ES-I3 (cell line): ENCODE measurements around the gene DYNC2I2.

Experiments
- H3K36me3 ChIP-seq: 2 replicates; pipeline ENCODE4 v1.6.1; 2013; ENCODE audit warnings: mild to moderate bottlenecking, low read length, control low read depth, moderate library complexity; ENCODE audit not compliant: insufficient read depth
- H3K4me1 ChIP-seq: 2 replicates; pipeline ENCODE4 v1.6.1; 2013; ENCODE audit warnings: mild to moderate bottlenecking, control low read depth, low read length; ENCODE audit not compliant: insufficient read depth
- H3K9ac ChIP-seq: 2 replicates; pipeline ENCODE4 v1.6.1; 2013; ENCODE audit warnings: low read depth, mild to moderate bottlenecking, low read length, moderate library complexity
- H3K9me3 ChIP-seq: 2 replicates; pipeline ENCODE4 v1.6.1; 2013; ENCODE audit warnings: mild to moderate bottlenecking, low read length, moderate library complexity; ENCODE audit not compliant: control insufficient read depth, insufficient read depth

Gene DYNC2I2

DNA sequence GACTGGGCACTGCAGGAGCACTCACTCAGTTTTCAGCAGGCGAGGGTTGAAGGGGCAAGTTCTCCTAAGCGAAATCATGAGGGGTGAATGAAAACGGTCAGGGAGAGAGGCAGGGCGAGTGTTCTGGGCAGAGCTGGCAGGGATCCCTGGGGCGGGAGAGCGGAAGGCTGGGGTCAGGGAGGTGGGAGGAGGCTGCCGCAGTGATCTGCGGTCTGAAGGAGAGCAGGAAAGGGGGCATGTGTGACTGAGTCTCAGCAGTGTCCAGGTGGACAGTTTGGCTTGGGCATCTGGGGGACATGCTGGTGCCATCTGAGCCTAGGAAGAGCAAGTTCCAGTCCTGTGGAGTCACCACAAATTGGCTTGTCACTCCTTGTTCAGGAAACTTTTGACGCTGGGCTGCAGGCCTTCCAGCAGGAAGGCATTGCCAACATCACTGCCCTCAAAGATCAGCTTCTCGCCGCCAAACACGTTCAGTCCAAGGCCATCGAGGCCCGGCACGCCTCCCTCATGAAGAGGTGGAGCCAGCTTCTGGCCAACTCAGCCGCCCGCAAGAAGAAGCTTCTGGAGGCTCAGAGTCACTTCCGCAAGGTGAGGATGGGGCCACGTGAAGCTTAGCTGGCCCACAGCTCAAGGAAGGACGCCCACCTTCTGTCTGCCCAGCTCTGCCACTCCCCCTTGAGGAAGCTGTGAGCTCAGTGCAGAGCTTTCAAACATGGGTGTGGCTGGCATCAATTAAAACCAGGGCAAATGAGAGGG is 31.1 kb downstream of the DYNC2I2 start:
- H3K9ac ChIP-seq = no peak overlapping the region
- H3K9me3 ChIP-seq = no peaks in the 10 kb centered on the region
- no peaks in the 10 kb centered on the region for H3K4me1 ChIP-seq
- H3K36me3 ChIP-seq = peaks cover 25% of the 10 kb centered on the region

DNA sequence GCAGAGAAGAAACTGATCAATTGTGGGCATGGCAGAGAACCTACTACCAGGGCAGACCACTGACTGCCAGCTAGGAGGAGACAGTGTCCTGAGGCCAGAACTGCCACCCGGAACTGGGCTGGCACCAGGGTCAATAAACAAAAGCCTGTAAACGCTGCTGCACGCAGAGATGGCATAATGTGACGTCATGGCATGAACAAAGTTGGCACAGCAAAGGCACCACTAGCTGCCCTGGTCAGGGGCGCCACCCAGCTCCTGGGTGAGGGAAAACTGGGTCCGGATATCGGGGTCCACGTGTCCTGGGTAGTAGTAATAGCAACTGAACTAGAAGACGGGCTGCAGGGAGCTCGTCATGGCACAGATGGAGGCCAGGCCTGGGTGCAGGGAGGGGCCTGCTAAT is 32.1 kb downstream of the DYNC2I2 start:
- no peaks in the 10 kb centered on the region for H3K4me1 ChIP-seq
- H3K9me3 ChIP-seq = no peaks in the 10 kb centered on the region
- H3K36me3 ChIP-seq = peaks cover 31% of the 10 kb centered on the region
- H3K9ac ChIP-seq = no peak overlapping the region

DNA sequence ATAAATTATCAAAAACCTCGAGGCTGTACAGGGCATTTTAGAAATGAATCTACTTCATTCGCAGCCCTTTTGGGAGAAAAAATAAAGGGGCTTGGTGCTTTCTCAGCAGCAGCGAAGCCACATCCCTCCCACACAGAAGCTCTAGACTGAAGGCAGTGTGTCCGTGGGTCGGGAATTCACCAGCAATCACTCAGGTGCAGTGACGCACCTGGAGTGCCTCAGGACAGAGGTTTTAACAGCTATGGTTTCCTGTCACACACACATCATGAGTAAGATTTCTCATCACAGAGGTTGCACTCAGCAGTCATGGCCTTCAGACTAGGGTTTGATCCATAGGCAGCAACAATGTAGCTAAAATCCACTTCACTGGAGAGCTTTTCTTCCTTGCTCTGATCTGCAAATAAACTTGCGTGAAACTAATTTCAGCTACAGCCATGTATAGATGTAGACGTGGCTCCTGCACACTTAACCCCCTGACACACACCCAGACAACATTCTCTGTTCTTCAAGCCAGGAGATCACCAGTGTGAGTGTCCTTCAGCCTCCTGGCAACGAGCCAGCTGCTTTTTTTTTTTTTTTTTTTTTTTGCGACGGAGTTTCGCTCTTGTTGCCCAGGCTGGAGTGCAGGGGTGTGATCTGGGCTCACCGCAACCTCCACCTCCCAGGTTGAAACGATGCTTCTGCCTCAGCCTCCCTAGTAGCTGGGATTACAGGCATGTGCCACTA is 34.8 kb downstream of the DYNC2I2 start:
- Histone ChIP-seq H3K36me3 (peaks cover 40% of the 10 kb centered on the region), H3K9me3 (no peaks in the 10 kb centered on the region), H3K9ac (no peak overlapping the region), H3K4me1 (no peaks in the 10 kb centered on the region)

DNA sequence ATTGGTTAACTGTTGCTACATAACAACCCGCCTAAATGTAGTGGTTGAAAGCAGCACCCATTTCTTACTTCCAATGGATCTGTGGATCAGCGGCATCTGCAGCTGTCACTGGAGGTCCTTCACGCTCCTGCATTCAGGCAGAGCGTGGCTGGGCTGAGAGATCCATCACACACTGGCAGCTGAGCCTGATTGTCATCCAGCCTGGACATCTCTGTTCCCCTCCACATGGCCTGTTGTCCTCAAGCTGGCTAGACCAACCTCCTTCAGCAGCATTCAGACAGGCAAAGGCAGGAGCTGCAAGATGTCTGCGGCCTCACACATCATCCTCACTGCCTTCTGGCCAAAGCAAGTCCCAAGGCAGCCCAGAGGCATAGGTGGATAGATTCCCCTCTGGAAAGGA is 36.9 kb downstream of the DYNC2I2 start:
- H3K36me3 ChIP-seq = peaks cover 46% of the 10 kb centered on the region
- no peaks in the 10 kb centered on the region for H3K4me1 ChIP-seq
- no peaks in the 10 kb centered on the region for H3K9me3 ChIP-seq
- no peak overlapping the region for H3K9ac ChIP-seq

DNA sequence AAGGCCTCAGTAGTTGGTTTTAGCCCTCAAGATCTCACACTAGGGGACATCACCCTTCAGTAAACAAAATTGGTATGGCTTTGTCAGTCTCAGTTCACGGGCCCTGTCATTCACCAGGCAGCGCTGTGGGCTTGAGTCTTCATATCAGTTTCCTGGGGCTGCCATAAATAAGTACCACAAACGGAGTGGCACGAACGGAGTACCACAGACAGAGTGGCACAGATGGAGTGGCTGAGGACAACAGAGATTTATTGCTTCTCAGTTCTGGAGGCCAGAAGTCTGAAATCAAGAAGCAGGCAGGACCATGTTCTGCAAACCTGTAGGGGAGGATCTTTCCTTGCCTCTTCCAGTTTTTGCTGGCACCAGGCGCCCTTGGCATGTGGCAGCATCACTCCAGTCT is 37.5 kb downstream of the DYNC2I2 start:
- Histone ChIP-seq H3K36me3 (peaks cover 44% of the 10 kb centered on the region), H3K9ac (no peak overlapping the region), H3K9me3 (no peaks in the 10 kb centered on the region), H3K4me1 (no peaks in the 10 kb centered on the region)

DNA sequence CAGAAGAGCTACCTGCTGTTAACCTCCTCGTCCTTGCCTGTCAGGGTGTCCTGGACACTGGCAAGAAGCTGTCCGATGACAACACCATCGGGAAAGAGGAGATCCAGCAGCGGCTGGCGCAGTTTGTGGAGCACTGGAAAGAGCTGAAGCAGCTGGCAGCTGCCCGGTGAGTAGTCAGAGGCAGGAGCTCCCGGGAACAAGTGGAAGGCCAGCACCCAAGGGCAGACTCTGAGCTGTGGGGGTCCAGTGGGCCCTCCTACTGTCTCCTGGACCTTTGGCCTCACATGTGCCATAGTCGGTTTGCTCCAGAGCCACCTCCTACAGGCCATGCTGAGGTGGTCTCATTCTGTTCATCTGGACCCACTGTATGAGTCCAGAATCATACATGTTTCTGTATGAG is 38.7 kb downstream of the DYNC2I2 start:
- Histone ChIP-seq H3K9ac (no peak overlapping the region), H3K36me3 (peaks cover 45% of the 10 kb centered on the region), H3K9me3 (no peaks in the 10 kb centered on the region), H3K4me1 (no peaks in the 10 kb centered on the region)

DNA sequence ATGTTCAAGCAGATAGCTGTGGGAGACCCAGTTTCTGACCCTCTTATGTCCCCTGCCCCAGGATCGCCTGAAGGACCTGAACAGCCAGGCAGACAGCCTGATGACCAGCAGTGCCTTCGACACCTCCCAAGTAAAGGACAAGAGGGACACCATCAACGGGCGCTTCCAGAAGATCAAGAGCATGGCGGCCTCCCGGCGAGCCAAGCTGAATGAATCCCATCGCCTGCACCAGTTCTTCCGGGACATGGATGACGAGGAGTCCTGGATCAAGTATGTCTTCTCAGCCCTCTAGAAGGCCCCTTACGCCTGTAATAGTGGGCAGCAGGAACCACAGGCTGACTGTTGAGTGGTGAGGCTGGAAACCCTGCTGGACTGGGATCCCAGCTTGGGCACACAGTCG is 41.1 kb downstream of the DYNC2I2 start:
- no peak overlapping the region for H3K9ac ChIP-seq
- H3K4me1 ChIP-seq = no peaks in the 10 kb centered on the region
- peaks cover 61% of the 10 kb centered on the region for H3K36me3 ChIP-seq
- H3K9me3 ChIP-seq = no peaks in the 10 kb centered on the region

DNA sequence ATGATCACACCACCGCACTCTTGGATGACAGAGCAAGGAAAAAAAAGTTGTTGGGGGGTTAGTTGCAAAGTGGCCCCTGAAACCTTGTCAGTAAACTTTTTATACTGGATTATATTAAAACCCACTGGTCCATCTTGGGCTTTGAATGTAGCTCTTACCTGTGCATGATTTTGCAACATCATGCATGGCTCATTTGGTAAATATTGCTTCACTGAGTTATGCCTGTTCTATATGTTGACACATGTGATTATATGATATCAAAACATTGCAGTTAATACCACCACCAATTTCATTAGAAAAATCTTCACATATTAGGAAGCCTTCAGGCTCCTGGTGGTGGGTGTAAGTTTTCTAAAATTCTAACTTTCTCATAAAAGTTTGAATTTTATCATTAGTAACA is 41.9 kb downstream of the DYNC2I2 start:
- Histone ChIP-seq H3K9me3 (no peaks in the 10 kb centered on the region), H3K4me1 (no peaks in the 10 kb centered on the region), H3K9ac (no peak overlapping the region), H3K36me3 (peaks cover 64% of the 10 kb centered on the region)

DNA sequence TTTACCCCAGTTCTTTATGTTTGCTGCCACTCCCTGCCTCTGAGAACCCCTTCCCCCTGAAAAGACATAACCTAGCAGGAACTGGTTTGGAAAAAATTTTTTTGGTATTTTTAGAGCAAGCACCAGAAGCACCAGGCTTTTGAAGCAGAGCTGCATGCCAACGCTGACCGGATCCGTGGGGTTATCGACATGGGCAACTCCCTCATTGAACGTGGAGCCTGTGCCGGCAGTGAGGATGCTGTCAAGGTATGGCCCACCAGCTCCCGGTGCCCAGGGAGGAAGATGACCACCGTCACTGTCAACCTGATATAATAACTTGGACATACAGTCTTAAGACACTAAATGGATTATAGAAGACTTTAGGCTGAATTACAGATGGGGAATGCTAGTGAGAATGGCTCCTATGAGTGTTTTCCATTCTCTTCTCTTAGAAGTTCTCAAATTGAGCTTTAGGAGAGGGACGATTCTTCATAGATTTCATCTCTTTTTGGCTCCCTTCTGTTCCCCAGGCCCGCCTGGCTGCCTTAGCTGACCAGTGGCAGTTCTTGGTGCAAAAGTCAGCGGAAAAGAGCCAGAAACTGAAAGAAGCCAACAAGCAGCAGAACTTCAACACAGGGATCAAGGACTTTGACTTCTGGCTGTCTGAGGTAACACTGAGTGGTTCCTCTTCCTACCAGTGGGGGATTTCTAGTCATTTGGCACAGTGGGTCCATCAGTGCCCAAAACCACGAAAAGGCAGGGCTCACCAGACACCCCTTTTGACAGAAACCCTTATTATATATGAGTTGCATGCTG is 44.9 kb downstream of the DYNC2I2 start:
- Histone ChIP-seq H3K36me3 (peaks cover 63% of the 10 kb centered on the region), H3K9me3 (no peaks in the 10 kb centered on the region), H3K4me1 (no peaks in the 10 kb centered on the region), H3K9ac (no peak overlapping the region)

DNA sequence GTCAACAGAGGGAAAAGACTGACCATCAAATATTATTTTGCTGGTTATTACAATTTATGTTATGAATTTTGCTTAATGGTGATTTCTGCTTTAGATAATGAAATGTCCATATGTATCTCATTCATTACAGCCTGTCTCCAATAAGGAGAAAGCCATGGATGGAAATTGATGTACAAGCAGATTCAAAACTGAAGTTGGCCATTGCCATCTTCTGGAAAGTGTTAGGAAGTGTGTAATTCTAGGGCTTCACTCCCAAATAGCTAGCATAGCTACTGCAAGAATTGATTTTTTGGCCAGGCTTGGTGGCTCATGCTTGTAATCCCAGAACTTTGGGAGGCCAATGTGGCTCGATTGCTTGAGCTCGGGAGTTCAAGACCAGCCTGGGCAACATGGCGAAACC is 45.8 kb downstream of the DYNC2I2 start:
- Histone ChIP-seq H3K9me3 (no peaks in the 10 kb centered on the region), H3K9ac (no peak overlapping the region), H3K4me1 (no peaks in the 10 kb centered on the region), H3K36me3 (peaks cover 63% of the 10 kb centered on the region)

DNA sequence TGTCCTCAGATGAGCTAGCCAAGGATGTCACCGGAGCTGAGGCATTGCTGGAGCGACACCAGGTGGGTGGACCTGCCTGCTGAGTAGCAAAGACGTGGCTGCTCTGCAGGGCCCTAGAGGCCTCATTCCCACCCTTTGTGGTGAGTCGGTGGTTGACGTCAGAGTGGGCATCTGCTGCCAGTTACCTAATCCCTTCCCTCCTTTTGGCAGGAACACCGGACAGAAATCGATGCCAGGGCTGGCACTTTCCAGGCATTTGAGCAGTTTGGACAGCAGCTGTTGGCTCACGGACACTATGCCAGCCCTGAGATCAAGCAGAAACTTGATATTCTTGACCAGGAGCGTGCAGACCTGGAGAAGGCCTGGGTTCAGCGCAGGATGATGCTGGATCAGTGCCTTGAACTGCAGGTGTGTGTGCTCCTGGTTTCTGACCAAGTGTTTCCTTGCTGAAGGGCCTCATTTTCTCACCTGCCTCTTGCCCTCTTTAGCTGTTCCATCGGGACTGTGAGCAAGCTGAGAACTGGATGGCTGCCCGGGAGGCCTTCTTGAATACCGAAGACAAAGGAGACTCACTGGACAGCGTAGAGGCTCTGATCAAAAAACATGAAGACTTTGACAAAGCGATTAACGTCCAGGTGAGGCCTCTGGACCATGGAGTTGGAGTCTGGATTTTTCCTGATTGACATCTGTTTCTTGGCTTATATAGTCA is 48.9 kb downstream of the DYNC2I2 start:
- Histone ChIP-seq H3K9me3 (no peaks in the 10 kb centered on the region), H3K4me1 (no peaks in the 10 kb centered on the region), H3K36me3 (peaks cover 56% of the 10 kb centered on the region), H3K9ac (no peak overlapping the region)

DNA sequence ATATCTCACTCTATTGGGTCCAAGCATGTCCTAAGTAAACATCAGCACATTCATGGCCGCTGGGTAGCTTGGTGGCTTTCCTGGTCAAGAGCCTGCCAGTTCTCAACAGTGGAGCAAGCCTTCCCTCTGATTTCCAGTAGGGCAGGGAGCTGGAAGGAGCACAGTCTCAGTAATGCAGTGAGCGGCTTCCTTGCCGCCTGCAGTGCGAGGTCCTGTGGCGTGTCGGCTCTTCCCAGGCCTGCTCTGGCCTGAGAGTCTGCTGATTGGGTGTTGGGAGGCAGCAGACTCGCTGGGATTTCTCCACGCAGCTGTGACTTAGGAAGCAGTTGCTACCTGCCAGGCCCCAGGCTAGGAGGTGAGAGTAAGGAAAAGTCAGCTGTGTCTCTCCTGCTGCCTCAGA is 53.0 kb downstream of the DYNC2I2 start:
- no peaks in the 10 kb centered on the region for H3K9me3 ChIP-seq
- peaks cover 43% of the 10 kb centered on the region for H3K36me3 ChIP-seq
- H3K4me1 ChIP-seq = no peaks in the 10 kb centered on the region
- no peak overlapping the region for H3K9ac ChIP-seq

DNA sequence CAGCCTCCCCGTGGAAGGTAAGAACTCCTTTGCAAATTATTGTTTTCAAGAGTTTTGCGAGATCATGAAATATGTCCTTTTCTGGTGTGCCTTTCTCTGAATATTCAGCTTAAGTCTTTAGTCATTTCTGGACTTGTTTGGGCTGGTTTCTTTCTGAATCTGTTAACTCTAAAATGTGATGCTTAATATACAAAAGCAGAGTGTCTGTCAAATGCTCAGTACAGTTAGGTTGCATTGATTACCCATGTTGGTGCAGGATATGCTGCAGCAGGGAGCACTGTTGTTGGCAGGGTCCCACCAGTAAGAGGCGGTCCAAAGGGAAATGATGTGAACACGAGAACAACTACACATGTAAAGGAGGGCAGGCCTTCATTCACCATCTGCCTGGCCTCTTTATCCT is 56.5 kb downstream of the DYNC2I2 start:
- Histone ChIP-seq H3K36me3 (peaks cover 50% of the 10 kb centered on the region), H3K9me3 (no peaks in the 10 kb centered on the region), H3K4me1 (no peaks in the 10 kb centered on the region), H3K9ac (no peak overlapping the region)

DNA sequence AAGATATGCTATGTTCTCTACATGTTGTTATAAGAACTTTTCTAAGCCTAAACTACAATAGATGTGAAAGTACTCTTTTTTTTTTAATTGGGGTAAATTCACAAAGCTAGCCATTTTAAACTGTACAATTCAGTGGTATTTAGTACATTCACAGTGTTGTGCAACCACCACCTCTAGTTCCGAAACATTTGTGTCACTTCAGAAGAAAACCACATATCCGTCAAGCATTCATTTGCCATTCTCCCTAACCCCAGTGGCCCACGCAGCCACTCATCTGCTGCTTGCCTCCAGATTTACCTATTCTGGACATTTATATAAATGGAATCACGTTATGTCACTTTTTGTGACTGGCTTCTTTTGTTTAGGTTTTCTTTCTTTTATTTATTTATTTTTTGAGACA is 61.2 kb downstream of the DYNC2I2 start:
- Histone ChIP-seq H3K9ac (no peak overlapping the region), H3K36me3 (peaks cover 41% of the 10 kb centered on the region), H3K4me1 (no peaks in the 10 kb centered on the region), H3K9me3 (no peaks in the 10 kb centered on the region)
